Subcutaneous adipose tissue (tissue), 4 donors: ENCODE measurements around the gene EFTUD2. TPM values are rescaled to one million over a fixed set of nuclear protein-coding genes. Genes with fewer than 3 reads are reported as not detected.

Experiments
- CTCF ChIP-seq: fragments of 450-650 bp; IDR thresholded peaks from one replicate; pipeline ENCODE4 v1.5.1; 2016; ENCODE audit warnings: low read depth, mild to moderate bottlenecking, control low read depth, antibody characterized with exemption, moderate library complexity
- total RNA-seq, 4 donors: library from RNA; depleted of rRNA; stranded (reverse); fragments of >200 nt; gene quantifications; one replicate each; pipeline ENCODE4 v1.1.0, GENCODE V29; 2016

EFTUD2 gene
- total RNA-seq, 4 donors from 2014 or later = 52.0 to 74.0 (median 66.8) TPM

- no peak for TF ChIP-seq CTCF
Observed at GRCh38 chr17:44935116-44935515, 35.9 kb upstream of the EFTUD2 start.

- no peak for TF ChIP-seq CTCF
Observed at GRCh38 chr17:44934745-44935105, 35.5 kb upstream of the EFTUD2 start.

- no peak for TF ChIP-seq CTCF
Observed at GRCh38 chr17:44933824-44934744, 34.8 kb upstream of the EFTUD2 start.

GRCh38 chr17:44932787-44933097 lies 33.5 kb upstream of the EFTUD2 start:
- TF ChIP-seq CTCF = no peak

- TF ChIP-seq CTCF = no peak
Observed at GRCh38 chr17:44932096-44932786, 33.0 kb upstream of the EFTUD2 start.

GRCh38 chr17:44931376-44931775 lies 32.1 kb upstream of the EFTUD2 start:
- no peak for TF ChIP-seq CTCF

- no peak for TF ChIP-seq CTCF
Observed at GRCh38 chr17:44930667-44931066, 31.4 kb upstream of the EFTUD2 start.
